Cardiac septum (tissue), 1 donor: Measurements from ENCODE around the gene AKAP13. TPM values are rescaled to one million over a fixed set of nuclear protein-coding genes. Genes with fewer than 3 reads are reported as not detected.

Source experiments
- DNase-seq: peaks from one replicate; pipeline ENCODE4 v3.0.0-alpha.2; 2020; ENCODE audit warnings: low spot score
- intact Hi-C: fragments of 100-400 bp; cut with DNase I; formaldehyde crosslinking; loops from one replicate; pipeline ENCODE4 v1.14.0; 2022
- total RNA-seq: library from RNA; stranded (reverse); fragmentation: NEBNext Ultra II Directional; extraction: Animal tissue kit (Norgen Biotek cat#: 25700); gene quantifications from one replicate; pipeline ENCODE4 v1.2.1, GENCODE V29; 2021
- donor health status: DM: no; HTN: no; CAD: no.

Gene AKAP13
- total RNA-seq, 1 donor from 2014 or later, result 458 TPM

GRCh38 chr15:85595804-85596536, 215.6 kb downstream of the AKAP13 start:
- DNase-seq, result no peak
- intact Hi-C loops, result no loop called here

GRCh38 chr15:85597155-85597815, 216.9 kb downstream of the AKAP13 start:
- intact Hi-C loops, result no loop called here
- DNase-seq, result no peak

- DNase-seq, result no peak
- intact Hi-C loops, result no loop called here
Observed at GRCh38 chr15:85598219-85598618, 217.8 kb downstream of the AKAP13 start.

GRCh38 chr15:85598718-85599398, 218.5 kb downstream of the AKAP13 start:
- intact Hi-C loops, result no loop called here
- no peak for DNase-seq

- no peak for DNase-seq
- intact Hi-C loops, result no loop called here
Observed at GRCh38 chr15:85600001-85600400, 219.6 kb downstream of the AKAP13 start.

GRCh38 chr15:85603160-85603559, 222.8 kb downstream of the AKAP13 start:
- intact Hi-C loops, result no loop called here
- DNase-seq, result no peak

- intact Hi-C loops, result no loop called here
- no peak for DNase-seq
Observed at GRCh38 chr15:85603703-85604102, 223.3 kb downstream of the AKAP13 start.

GRCh38 chr15:85604194-85604593, 223.8 kb downstream of the AKAP13 start:
- intact Hi-C loops, result no loop called here

GRCh38 chr15:85606738-85607137, 226.3 kb downstream of the AKAP13 start:
- intact Hi-C loops, result no loop called here
- no peak for DNase-seq

More at GRCh38 chr15:85604194-85604593, 223.8 kb downstream of the AKAP13 start:
- DNase-seq, result no peak

GRCh38 chr15:85607141-85607806, 226.9 kb downstream of the AKAP13 start:
- intact Hi-C loops, result no loop called here

GRCh38 chr15:85607842-85608241, 227.4 kb downstream of the AKAP13 start:
- no peak for DNase-seq
- intact Hi-C loops, result no loop called here

More at GRCh38 chr15:85607141-85607806, 226.9 kb downstream of the AKAP13 start:
- no peak for DNase-seq

- intact Hi-C loops, result no loop called here
- no peak for DNase-seq
Observed at GRCh38 chr15:85609492-85609891, 229.1 kb downstream of the AKAP13 start.

GRCh38 chr15:85611361-85611760, 231.0 kb downstream of the AKAP13 start:
- intact Hi-C loops, result no loop called here
- no peak for DNase-seq

- intact Hi-C loops, result no loop called here
Observed at GRCh38 chr15:85614059-85614458, 233.7 kb downstream of the AKAP13 start.

GRCh38 chr15:85615930-85616329, 235.5 kb downstream of the AKAP13 start:
- DNase-seq, result no peak
- intact Hi-C loops, result loop anchor here (5.0 kb wide), 1 partner anchor 111 kb away; no protein-coding TSS in a partner anchor

More at GRCh38 chr15:85614059-85614458, 233.7 kb downstream of the AKAP13 start:
- no peak for DNase-seq

GRCh38 chr15:85616549-85617110, 236.2 kb downstream of the AKAP13 start:
- intact Hi-C loops, result loop anchor here (5.0 kb wide), 1 partner anchor 111 kb away; no protein-coding TSS in a partner anchor

GRCh38 chr15:85618228-85618505, 237.8 kb downstream of the AKAP13 start:
- DNase-seq, result no peak
- intact Hi-C loops, result loop anchor here (5.0 kb wide), 1 partner anchor 109 kb away; no protein-coding TSS in a partner anchor

More at GRCh38 chr15:85616549-85617110, 236.2 kb downstream of the AKAP13 start:
- DNase-seq, result no peak

- DNase-seq, result peak; percentile 84
- intact Hi-C loops, result loop anchor here (5.0 kb wide), 1 partner anchor 108 kb away; no protein-coding TSS in a partner anchor
Observed at GRCh38 chr15:85618956-85619491, 238.6 kb downstream of the AKAP13 start.

- intact Hi-C loops, result loop anchor here (5.0 kb wide), 3 partner anchors 38 to 107 kb away; no protein-coding TSS in a partner anchor
- DNase-seq, result no peak
Observed at GRCh38 chr15:85619992-85620689, 239.7 kb downstream of the AKAP13 start.
